ENCODE results near the gene FARP2.

FARP2 gene

DNA sequence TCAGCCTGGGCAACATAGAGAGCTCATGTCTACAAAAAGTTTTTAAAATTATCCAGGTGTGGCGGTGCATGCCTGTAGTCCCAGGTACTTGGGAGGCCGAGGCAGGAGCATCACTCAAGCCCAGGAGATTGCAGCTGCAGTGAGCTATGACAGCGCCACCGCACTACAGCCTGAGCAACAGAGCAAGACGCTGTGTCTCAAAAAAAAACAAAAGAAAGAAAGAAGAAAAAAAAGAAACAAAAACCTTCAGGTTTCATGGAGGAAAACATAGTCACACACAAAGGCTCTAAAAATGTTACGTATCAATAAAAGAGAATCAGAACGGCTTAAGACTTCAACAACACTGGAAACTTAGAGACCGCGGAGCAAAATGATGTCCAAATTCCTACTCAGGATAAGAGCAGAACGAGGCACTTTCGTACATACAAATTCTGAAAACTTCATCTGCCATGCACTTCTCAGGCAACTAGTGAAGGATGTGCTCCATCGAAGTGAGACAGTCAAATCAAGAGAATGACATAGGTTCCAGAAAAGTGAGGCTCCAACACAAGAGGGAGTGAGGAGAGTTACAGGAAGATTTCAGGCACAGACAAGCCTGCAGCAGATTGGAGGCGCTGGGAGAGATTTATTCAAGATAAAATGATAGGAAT is 45.0 kb upstream of the FARP2 start:
- H3K4me3 ChIP-seq (ENCODE audit: low read depth, low read length), result no peak overlapping the region
- POLR2A ChIA-PET, result no interaction called here
- H3K27ac ChIP-seq (ENCODE audit: extremely low read depth, low read depth, low read length), result no peak overlapping the region
- no peaks in the 10 kb centered on the region for H3K9me3 ChIP-seq (ENCODE audit: control insufficient read depth, insufficient read depth, low read depth, low read length)
- CTCF ChIA-PET, result interaction anchor here (0.9 kb wide), 1 partner anchor 15 kb away, joined by 3 read pairs; no protein-coding TSS in a partner anchor
- TF ChIP-seq, protein P1, sequence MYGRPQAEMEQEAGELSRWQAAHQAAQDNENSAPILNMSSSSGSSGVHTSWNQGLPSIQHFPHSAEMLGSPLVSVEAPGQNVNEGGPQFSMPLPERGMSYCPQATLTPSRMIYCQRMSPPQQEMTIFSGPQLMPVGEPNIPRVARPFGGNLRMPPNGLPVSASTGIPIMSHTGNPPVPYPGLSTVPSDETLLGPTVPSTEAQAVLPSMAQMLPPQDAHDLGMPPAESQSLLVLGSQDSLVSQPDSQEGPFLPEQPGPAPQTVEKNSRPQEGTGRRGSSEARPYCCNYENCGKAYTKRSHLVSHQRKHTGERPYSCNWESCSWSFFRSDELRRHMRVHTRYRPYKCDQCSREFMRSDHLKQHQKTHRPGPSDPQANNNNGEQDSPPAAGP (tag by site-specific recombination; IDR thresholded peaks at IDR 0.05), result no peak
- TF ChIP-seq SETDB1 (IDR thresholded peaks at IDR 0.05; ENCODE audit: insufficient read length, low read length), result no peak
- no peak for TF ChIP-seq ZNF155 (tag by site-specific recombination; IDR thresholded peaks at IDR 0.05)
- TF ChIP-seq ZNF792 (tag by site-specific recombination; IDR thresholded peaks at IDR 0.05), result no peak
- no peak for TF ChIP-seq ZNF785 (tag by site-specific recombination; IDR thresholded peaks at IDR 0.05)
- no peak for TF ChIP-seq ZNF747 (tag by site-specific recombination; IDR thresholded peaks at IDR 0.05)
- TF ChIP-seq, protein P2, sequence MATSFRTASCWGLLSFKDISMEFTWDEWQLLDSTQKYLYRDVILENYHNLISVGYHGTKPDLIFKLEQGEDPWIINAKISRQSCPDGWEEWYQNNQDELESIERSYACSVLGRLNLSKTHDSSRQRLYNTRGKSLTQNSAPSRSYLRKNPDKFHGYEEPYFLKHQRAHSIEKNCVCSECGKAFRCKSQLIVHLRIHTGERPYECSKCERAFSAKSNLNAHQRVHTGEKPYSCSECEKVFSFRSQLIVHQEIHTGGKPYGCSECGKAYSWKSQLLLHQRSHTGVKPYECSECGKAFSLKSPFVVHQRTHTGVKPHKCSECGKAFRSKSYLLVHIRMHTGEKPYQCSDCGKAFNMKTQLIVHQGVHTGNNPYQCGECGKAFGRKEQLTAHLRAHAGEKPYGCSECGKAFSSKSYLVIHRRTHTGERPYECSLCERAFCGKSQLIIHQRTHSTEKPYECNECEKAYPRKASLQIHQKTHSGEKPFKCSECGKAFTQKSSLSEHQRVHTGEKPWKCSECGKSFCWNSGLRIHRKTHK (tag by site-specific recombination; IDR thresholded peaks at IDR 0.05), result no peak
- TF ChIP-seq ZNF837 (tag by site-specific recombination; IDR thresholded peaks at IDR 0.05), result no peak
- TF ChIP-seq ZBTB8A (tag by site-specific recombination; IDR thresholded peaks at IDR 0.05), result no peak
- no peak for TF ChIP-seq ZNF560 (tag by site-specific recombination; IDR thresholded peaks at IDR 0.05; ENCODE audit: borderline replicate concordance)
- TF ChIP-seq ZNF202 (tag by site-specific recombination; IDR thresholded peaks at IDR 0.05; ENCODE audit: borderline replicate concordance), result no peak
- no peak for TF ChIP-seq ZNF501 (tag by site-specific recombination; IDR thresholded peaks at IDR 0.05)
- peak; percentile 95 for TF ChIP-seq ZNF600 (tag by site-specific recombination; IDR thresholded peaks at IDR 0.05)
- TF ChIP-seq ZNF140 (tag by site-specific recombination; IDR thresholded peaks at IDR 0.05), result no peak
- TF ChIP-seq ZNF660 (tag by site-specific recombination; IDR thresholded peaks at IDR 0.05), result no peak
- TF ChIP-seq KLF16 (tag by site-specific recombination; IDR thresholded peaks at IDR 0.05), result no peak
- no peak for TF ChIP-seq ZNF239 (tag by site-specific recombination; IDR thresholded peaks at IDR 0.05)
- TF ChIP-seq, protein P3, sequence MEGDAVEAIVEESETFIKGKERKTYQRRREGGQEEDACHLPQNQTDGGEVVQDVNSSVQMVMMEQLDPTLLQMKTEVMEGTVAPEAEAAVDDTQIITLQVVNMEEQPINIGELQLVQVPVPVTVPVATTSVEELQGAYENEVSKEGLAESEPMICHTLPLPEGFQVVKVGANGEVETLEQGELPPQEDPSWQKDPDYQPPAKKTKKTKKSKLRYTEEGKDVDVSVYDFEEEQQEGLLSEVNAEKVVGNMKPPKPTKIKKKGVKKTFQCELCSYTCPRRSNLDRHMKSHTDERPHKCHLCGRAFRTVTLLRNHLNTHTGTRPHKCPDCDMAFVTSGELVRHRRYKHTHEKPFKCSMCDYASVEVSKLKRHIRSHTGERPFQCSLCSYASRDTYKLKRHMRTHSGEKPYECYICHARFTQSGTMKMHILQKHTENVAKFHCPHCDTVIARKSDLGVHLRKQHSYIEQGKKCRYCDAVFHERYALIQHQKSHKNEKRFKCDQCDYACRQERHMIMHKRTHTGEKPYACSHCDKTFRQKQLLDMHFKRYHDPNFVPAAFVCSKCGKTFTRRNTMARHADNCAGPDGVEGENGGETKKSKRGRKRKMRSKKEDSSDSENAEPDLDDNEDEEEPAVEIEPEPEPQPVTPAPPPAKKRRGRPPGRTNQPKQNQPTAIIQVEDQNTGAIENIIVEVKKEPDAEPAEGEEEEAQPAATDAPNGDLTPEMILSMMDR (tag by site-specific recombination; IDR thresholded peaks at IDR 0.05), result 0 out of 2 replicates have a peak, but pooled peaks have one; percentile 12
- H3K36me3 ChIP-seq (ENCODE audit: control insufficient read depth in 2 of 2, insufficient read depth in 1 of 2, low read length in 2 of 2), result peaks cover 0 to 8% of the 10 kb centered on the region in 2 experiments; a peak in 1 of 3 replicates
- peaks cover 21% of the 10 kb centered on the region for H3K4me1 ChIP-seq (ENCODE audit: control insufficient read depth, insufficient read depth, low read length)

DNA sequence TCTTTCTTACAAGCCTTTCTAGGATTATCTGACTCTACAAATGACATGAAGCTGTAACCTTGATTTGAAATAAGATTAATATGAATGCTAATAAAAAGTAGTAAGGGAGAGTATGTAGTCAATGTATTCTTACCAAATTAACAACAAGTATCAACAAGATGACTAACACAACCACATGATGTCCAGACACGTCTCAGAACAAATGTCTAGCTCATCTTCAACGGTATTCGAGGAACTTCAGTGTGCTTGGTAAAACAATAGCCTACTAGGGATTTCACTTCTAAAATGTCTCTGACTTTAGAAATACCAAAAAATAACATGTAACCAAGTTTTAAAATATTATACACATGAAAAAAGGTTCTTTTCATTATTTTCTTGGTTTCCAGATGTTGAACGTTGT is 44.0 kb upstream of the FARP2 start:
- peaks cover 0 to 15% of the 10 kb centered on the region in 2 experiments; a peak in 1 of 3 replicates for H3K36me3 ChIP-seq (ENCODE audit: control insufficient read depth in 2 of 2, insufficient read depth in 1 of 2, low read length in 2 of 2)
- ChIA-PET POLR2A (interaction anchor here (0.5 kb wide), 1 partner anchor 204 kb away, joined by 3 read pairs; no protein-coding TSS in a partner anchor), CTCF (interaction anchor here (0.9 kb wide), 1 partner anchor 16 kb away, joined by 3 read pairs; no protein-coding TSS in a partner anchor)
- H3K27ac ChIP-seq (ENCODE audit: extremely low read depth, low read depth, low read length), result no peak overlapping the region
- no peaks in the 10 kb centered on the region for H3K9me3 ChIP-seq (ENCODE audit: control insufficient read depth, insufficient read depth, low read depth, low read length)
- TF ChIP-seq, protein P4, sequence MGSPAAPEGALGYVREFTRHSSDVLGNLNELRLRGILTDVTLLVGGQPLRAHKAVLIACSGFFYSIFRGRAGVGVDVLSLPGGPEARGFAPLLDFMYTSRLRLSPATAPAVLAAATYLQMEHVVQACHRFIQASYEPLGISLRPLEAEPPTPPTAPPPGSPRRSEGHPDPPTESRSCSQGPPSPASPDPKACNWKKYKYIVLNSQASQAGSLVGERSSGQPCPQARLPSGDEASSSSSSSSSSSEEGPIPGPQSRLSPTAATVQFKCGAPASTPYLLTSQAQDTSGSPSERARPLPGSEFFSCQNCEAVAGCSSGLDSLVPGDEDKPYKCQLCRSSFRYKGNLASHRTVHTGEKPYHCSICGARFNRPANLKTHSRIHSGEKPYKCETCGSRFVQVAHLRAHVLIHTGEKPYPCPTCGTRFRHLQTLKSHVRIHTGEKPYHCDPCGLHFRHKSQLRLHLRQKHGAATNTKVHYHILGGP (tag by site-specific recombination; IDR thresholded peaks at IDR 0.05), result peak; percentile 69
- TF ChIP-seq, protein P5, sequence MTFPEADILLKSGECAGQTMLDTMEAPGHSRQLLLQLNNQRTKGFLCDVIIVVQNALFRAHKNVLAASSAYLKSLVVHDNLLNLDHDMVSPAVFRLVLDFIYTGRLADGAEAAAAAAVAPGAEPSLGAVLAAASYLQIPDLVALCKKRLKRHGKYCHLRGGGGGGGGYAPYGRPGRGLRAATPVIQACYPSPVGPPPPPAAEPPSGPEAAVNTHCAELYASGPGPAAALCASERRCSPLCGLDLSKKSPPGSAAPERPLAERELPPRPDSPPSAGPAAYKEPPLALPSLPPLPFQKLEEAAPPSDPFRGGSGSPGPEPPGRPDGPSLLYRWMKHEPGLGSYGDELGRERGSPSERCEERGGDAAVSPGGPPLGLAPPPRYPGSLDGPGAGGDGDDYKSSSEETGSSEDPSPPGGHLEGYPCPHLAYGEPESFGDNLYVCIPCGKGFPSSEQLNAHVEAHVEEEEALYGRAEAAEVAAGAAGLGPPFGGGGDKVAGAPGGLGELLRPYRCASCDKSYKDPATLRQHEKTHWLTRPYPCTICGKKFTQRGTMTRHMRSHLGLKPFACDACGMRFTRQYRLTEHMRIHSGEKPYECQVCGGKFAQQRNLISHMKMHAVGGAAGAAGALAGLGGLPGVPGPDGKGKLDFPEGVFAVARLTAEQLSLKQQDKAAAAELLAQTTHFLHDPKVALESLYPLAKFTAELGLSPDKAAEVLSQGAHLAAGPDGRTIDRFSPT (tag by site-specific recombination; IDR thresholded peaks at IDR 0.05), result no peak
- H3K4me1 ChIP-seq (ENCODE audit: control insufficient read depth, insufficient read depth, low read length), result peaks cover 18% of the 10 kb centered on the region
- no peak overlapping the region for H3K4me3 ChIP-seq (ENCODE audit: low read depth, low read length)

Data from HEK293 (cell line).